ENCODE data around the gene SCNN1B.

GRCh38 chr16:23318639-23319038 is 16.5 kb downstream of the SCNN1B start:
- TF ChIP-seq CTCF (IDR thresholded peaks at IDR 0.05) (no peak), EP300 (IDR thresholded peaks at IDR 0.05) (no peak), POLR2A (IDR thresholded peaks at IDR 0.05) (no peak)
